Activated naive CD4-positive, alpha-beta T cell treated with anti-CD3 and anti-CD28 coated beads, Interleukin-2, amount 10 ng/mL, durations not matched to agents 7 days and 5 days (primary cell): ENCODE measurements around the gene MLN.
A peak's percentile ranks its signal among the peaks of the same experiment; 100 is the strongest.

Experiments used
- CTCF ChIA-PET: fragments of 350-600 bp; sonication (Branson Sonifier 250); formaldehyde crosslinking; loops from one replicate; lab custom pipeline; 2021; ENCODE audit warnings: antibody characterized with exemption; lab: Charles Lee
- DNase-seq: peaks from one replicate; pipeline ENCODE4 v3.0.0-alpha.2; 2020
- H3K27ac Mint-ChIP-seq: one replicate; pipeline ENCODE4 v1.8.0; 2021; ENCODE audit warnings: mild to moderate bottlenecking, moderate library complexity, mixed read lengths
- H3K27me3 Mint-ChIP-seq: one replicate; pipeline ENCODE4 v1.8.0; 2021; ENCODE audit warnings: mild to moderate bottlenecking, mixed read lengths
- H3K36me3 Mint-ChIP-seq: one replicate; pipeline ENCODE4 v1.8.0; 2021; ENCODE audit warnings: mixed read lengths
- H3K4me1 Mint-ChIP-seq: one replicate; pipeline ENCODE4 v1.8.0; 2021; ENCODE audit warnings: mixed read lengths
- H3K4me3 Mint-ChIP-seq: one replicate; pipeline ENCODE4 v1.8.0; 2021; ENCODE audit warnings: mild to moderate bottlenecking, moderate library complexity, mixed read lengths
- H3K9me3 Mint-ChIP-seq: one replicate; pipeline ENCODE4 v1.8.0; 2021; ENCODE audit warnings: mixed read lengths

MLN gene

DNA sequence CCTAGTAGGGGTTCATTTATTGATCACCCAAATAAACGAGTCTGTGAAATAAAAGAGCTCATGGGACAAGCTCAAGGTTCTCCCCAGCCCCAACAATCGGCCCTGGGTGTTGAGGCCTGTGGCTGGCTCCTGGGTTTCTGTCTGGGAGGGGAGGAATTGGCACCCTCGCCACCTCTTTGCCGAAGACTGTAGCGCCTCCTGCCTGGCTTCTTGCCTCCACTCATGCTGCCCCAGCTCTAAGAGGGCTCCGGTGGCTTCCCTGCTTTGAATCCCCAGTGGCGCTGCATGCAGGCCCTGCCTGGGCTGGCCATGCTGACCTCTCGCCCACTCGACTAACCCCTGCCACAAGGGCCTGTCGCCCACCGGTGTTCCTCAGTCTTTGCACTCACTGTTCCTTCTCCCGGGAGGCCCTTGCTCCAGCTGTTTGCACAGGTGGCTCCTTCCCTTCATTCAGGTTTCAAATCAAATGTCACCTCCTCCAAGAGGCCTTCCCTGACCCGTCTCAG lies 5.4 kb downstream of the MLN start:
- no peaks in the 10 kb centered on the region for H3K9me3 Mint-ChIP-seq
- no peaks in the 10 kb centered on the region for H3K4me1 Mint-ChIP-seq
- CTCF ChIA-PET: interaction anchor here (1.3 to 1.9 kb wide), 2 partner anchors 9 to 31 kb away, joined by 3 to 4 read pairs; no protein-coding TSS in a partner anchor
- no peak for DNase-seq
- H3K27me3 Mint-ChIP-seq: peaks cover 74% of the 10 kb centered on the region
- H3K27ac Mint-ChIP-seq: no peak overlapping the region
- H3K36me3 Mint-ChIP-seq: no peaks in the 10 kb centered on the region
- H3K4me3 Mint-ChIP-seq: no peak overlapping the region

DNA sequence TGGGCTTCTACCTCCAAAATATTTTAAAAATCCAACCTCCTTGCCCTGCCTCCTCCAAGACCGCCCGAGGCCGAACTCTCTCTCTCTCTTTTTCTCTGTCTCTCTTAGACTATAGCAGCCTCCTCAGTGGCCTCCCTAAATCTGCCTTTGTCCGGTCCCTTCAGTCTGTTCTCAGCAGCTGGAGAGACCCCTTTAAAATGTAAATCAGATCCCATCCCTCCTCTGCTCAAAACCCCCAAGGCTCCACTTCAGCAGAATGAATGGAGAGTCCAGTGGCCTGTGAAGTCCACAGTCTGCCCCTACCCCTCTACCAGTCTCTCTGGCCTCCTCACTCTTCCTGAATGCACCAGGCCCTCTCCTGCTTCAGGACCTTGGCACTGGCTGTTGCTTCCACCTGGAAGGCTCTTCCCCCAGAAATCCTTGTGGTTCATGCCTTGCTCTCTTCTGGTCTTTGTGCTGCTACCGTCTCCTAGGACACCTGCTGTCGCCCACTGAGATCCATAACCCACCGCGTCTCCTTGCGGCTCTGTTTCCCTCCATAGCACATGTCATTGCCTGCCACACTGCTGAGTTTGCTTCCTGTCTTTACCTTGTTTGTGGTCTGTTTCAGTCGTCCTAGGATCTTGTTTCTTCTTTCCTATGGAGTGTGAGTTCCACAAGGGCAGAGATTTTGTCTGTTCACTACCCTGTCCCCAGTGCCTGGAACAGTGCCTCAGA lies 6.0 kb downstream of the MLN start:
- no peak for DNase-seq
- Mint-ChIP-seq H3K27me3 (peaks cover 76% of the 10 kb centered on the region), H3K4me1 (no peaks in the 10 kb centered on the region), H3K27ac (no peak overlapping the region), H3K9me3 (no peaks in the 10 kb centered on the region), H3K36me3 (no peaks in the 10 kb centered on the region), H3K4me3 (no peak overlapping the region)
- CTCF ChIA-PET: no interaction called here

GRCh38 chr6:33794910-33795623 lies 8.7 kb downstream of the MLN start:
- no peak overlapping the region for H3K4me3 Mint-ChIP-seq
- peaks cover 2% of the 10 kb centered on the region for H3K4me1 Mint-ChIP-seq
- no peak overlapping the region for H3K27ac Mint-ChIP-seq
- no peaks in the 10 kb centered on the region for H3K9me3 Mint-ChIP-seq
- no peak for DNase-seq
- H3K27me3 Mint-ChIP-seq: peaks cover 71% of the 10 kb centered on the region
- H3K36me3 Mint-ChIP-seq: peaks cover 2% of the 10 kb centered on the region
- CTCF ChIA-PET: no interaction called here

DNA sequence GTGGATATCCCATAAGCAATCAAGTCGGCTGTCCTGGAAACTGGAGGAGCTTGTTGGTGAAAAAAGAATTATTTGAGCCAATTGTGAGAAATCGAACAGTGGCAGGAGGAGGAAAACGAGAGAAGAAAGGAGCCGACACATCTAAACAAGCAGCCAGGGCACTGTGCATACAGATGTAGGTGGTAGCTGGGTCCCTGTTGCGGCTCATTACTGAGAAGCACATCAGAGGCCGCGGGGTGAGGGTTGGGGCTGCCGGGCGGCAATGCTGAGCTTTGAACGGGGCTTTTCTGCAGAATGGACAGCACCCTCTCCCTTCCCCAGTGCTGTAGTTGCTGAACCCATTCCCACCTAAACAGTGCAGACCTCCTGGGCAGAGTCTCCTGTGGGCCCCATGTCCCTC lies 10.8 kb downstream of the MLN start:
- H3K36me3 Mint-ChIP-seq: peaks cover 3% of the 10 kb centered on the region
- no peak overlapping the region for H3K27ac Mint-ChIP-seq
- H3K4me1 Mint-ChIP-seq: peaks cover 12% of the 10 kb centered on the region
- H3K9me3 Mint-ChIP-seq: no peaks in the 10 kb centered on the region
- peaks cover 53% of the 10 kb centered on the region for H3K27me3 Mint-ChIP-seq
- DNase-seq: no peak
- CTCF ChIA-PET: interaction anchor here (1.2 to 2.0 kb wide), 2 partner anchors 20 to 22 kb away, joined by 3 to 8 read pairs; no protein-coding TSS in a partner anchor
- no peak overlapping the region for H3K4me3 Mint-ChIP-seq

- H3K27ac Mint-ChIP-seq: no peak overlapping the region
- no peaks in the 10 kb centered on the region for H3K9me3 Mint-ChIP-seq
- H3K4me1 Mint-ChIP-seq: peaks cover 26% of the 10 kb centered on the region
- peaks cover 9% of the 10 kb centered on the region for H3K36me3 Mint-ChIP-seq
- no peak for DNase-seq
- H3K27me3 Mint-ChIP-seq: peaks cover 39% of the 10 kb centered on the region
- CTCF ChIA-PET: interaction anchor here (2.0 kb wide), 1 partner anchor 20 kb away, joined by 8 read pairs; no protein-coding TSS in a partner anchor
- H3K4me3 Mint-ChIP-seq: no peak overlapping the region
Measured at GRCh38 chr6:33791620-33792019, 12.2 kb downstream of the MLN start.

DNA sequence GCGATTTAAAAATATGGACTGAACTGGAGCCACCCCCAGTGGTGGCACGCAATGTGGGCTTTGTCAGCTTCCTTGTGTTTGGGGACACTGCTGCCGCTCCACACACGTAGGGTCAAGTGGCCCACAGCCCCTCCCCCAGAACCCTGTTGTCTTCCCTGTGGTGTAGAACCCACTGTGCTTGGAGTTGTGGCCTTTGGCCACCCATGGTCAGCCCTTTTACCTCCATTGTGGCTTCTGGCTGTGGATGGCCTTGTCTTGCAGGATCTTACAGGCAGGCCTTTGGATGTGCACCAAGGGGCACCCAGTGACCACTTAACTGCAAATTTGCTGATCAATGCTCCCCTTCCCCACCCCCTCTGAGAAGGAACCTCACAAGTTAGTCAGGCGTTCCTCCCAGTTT lies 12.9 kb downstream of the MLN start:
- Mint-ChIP-seq H3K27me3 (peaks cover 34% of the 10 kb centered on the region), H3K27ac (no peak overlapping the region), H3K36me3 (peaks cover 16% of the 10 kb centered on the region), H3K9me3 (no peaks in the 10 kb centered on the region), H3K4me3 (no peak overlapping the region), H3K4me1 (peaks cover 33% of the 10 kb centered on the region)
- no peak for DNase-seq
- CTCF ChIA-PET: interaction anchor here (2.0 kb wide), 1 partner anchor 19 kb away, joined by 8 read pairs; no protein-coding TSS in a partner anchor

- peaks cover 31% of the 10 kb centered on the region for H3K27me3 Mint-ChIP-seq
- peaks cover 38% of the 10 kb centered on the region for H3K4me1 Mint-ChIP-seq
- peak overlapping the region; percentile 29 for H3K4me3 Mint-ChIP-seq
- H3K27ac Mint-ChIP-seq: no peak overlapping the region
- H3K9me3 Mint-ChIP-seq: no peaks in the 10 kb centered on the region
- CTCF ChIA-PET: no interaction called here
- no peak for DNase-seq
- peaks cover 18% of the 10 kb centered on the region for H3K36me3 Mint-ChIP-seq
Measured at GRCh38 chr6:33790379-33790778, 13.4 kb downstream of the MLN start.

DNA sequence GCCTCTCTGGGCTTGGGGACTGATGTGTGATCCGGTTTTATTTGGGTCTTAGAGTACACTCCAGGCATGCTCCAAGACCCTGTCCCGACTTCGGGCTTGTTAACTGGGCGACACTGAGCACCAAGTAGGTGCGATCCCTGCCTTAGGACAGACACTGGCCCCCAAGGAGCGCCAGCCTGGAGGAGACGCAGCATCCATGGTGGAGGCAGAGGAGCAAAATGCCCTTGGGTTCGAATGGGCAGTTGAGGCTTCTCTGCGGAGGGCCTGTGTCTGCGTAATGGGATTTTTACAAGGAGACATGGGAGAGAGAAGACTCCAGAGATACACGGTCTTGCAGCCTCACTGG lies 14.3 kb downstream of the MLN start:
- peak overlapping the region; percentile 73 for H3K4me3 Mint-ChIP-seq
- H3K27ac Mint-ChIP-seq: no peak overlapping the region
- no peak for DNase-seq
- peaks cover 47% of the 10 kb centered on the region for H3K4me1 Mint-ChIP-seq
- no peaks in the 10 kb centered on the region for H3K9me3 Mint-ChIP-seq
- peaks cover 25% of the 10 kb centered on the region for H3K36me3 Mint-ChIP-seq
- peaks cover 23% of the 10 kb centered on the region for H3K27me3 Mint-ChIP-seq
- CTCF ChIA-PET: no interaction called here

- H3K36me3 Mint-ChIP-seq: peaks cover 30% of the 10 kb centered on the region
- H3K9me3 Mint-ChIP-seq: no peaks in the 10 kb centered on the region
- H3K4me3 Mint-ChIP-seq: peak within 1 kb of the TSS; percentile 87
- peak; percentile 93 for DNase-seq
- peaks cover 49% of the 10 kb centered on the region for H3K4me1 Mint-ChIP-seq
- H3K27ac Mint-ChIP-seq: peak within 1 kb of the TSS; percentile 94
- CTCF ChIA-PET: interaction anchor here (1.2 kb wide), 1 partner anchor 19 kb away, joined by 4 read pairs; no protein-coding TSS in a partner anchor
- H3K27me3 Mint-ChIP-seq: peaks cover 19% of the 10 kb centered on the region
Measured at GRCh38 chr6:33788694-33789549, 14.9 kb downstream of the MLN start, which contains the start of gene LEMD2. LEMD2 (minus strand) TSS chr6:33789130; CDS start chr6:33789116, 14 bp downstream.

DNA sequence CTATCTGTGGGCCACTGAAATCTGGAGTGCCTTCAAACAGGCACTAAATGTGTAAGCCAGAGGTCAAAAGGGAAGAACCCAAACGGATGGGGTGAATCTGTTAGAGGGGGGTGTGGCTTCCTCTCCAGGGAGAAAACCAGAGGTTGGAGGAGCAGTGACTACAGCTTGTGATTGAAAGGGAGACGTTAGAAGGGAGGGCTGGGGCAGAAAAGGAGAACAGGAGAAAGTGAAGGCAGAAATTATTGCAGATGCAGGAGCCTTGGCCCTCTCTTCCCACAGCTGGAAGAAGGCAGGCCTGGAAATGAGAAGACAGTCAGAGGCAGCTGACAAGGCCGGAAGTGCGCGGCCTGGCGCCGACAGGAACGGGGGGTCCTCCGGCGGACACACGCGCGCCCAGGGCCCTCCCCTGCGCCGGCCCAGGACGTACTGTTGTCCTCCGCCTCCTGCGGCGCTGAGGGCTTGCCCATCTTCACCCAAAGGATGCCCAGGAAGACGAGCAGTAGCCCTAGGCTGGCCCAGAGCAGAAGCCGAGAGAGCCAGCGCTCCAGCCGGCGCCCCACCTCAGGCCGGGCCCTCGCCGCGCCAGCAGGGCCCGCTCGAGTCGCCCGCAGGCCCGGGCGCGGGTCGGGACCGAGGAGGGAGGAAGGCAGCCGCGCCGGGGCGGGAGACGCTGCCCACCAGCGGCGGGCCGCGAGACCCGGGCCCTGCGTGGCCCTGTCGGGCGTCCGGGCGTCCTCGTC lies 15.7 kb downstream of the MLN start:
- H3K27ac Mint-ChIP-seq: peak overlapping the region; percentile 94
- CTCF ChIA-PET: interaction anchor here (0.7 to 1.2 kb wide), 4 partner anchors 17 to 162 kb away, joined by 3 to 4 read pairs (median 4); no protein-coding TSS in a partner anchor
- peak overlapping the region; percentile 87 for H3K4me3 Mint-ChIP-seq
- DNase-seq: peak; percentile 74
- peaks cover 38% of the 10 kb centered on the region for H3K36me3 Mint-ChIP-seq
- no peaks in the 10 kb centered on the region for H3K9me3 Mint-ChIP-seq
- peaks cover 51% of the 10 kb centered on the region for H3K4me1 Mint-ChIP-seq
- H3K27me3 Mint-ChIP-seq: peaks cover 11% of the 10 kb centered on the region

- Mint-ChIP-seq H3K27me3 (peaks cover 5% of the 10 kb centered on the region), H3K4me3 (peak overlapping the region; percentile 87), H3K27ac (peak overlapping the region; percentile 94), H3K4me1 (peaks cover 51% of the 10 kb centered on the region), H3K9me3 (no peaks in the 10 kb centered on the region), H3K36me3 (peaks cover 40% of the 10 kb centered on the region)
- no peak for DNase-seq
- CTCF ChIA-PET: interaction anchor here (0.7 to 1.2 kb wide), 4 partner anchors 16 to 162 kb away, joined by 3 to 4 read pairs (median 4); no protein-coding TSS in a partner anchor
Measured at GRCh38 chr6:33787346-33787953, 16.4 kb downstream of the MLN start.

GRCh38 chr6:33786736-33787135 lies 17.1 kb downstream of the MLN start:
- H3K27ac Mint-ChIP-seq: no peak overlapping the region
- peaks cover 45% of the 10 kb centered on the region for H3K36me3 Mint-ChIP-seq
- CTCF ChIA-PET: interaction anchor here (1.2 kb wide), 1 partner anchor 23 kb away, joined by 4 read pairs; no protein-coding TSS in a partner anchor
- peak overlapping the region; percentile 87 for H3K4me3 Mint-ChIP-seq
- DNase-seq: no peak
- peaks cover 1% of the 10 kb centered on the region for H3K27me3 Mint-ChIP-seq
- no peaks in the 10 kb centered on the region for H3K9me3 Mint-ChIP-seq
- peaks cover 51% of the 10 kb centered on the region for H3K4me1 Mint-ChIP-seq

GRCh38 chr6:33785778-33786177 lies 18.0 kb downstream of the MLN start:
- Mint-ChIP-seq H3K36me3 (peaks cover 49% of the 10 kb centered on the region), H3K4me1 (peaks cover 55% of the 10 kb centered on the region)

More at GRCh38 chr6:33785778-33786177, 18.0 kb downstream of the MLN start:
- Mint-ChIP-seq H3K9me3 (no peaks in the 10 kb centered on the region), H3K27me3 (no peaks in the 10 kb centered on the region), H3K27ac (no peak overlapping the region), H3K4me3 (no peak overlapping the region)
- DNase-seq: no peak
- CTCF ChIA-PET: interaction anchor here (1.2 kb wide), 1 partner anchor 22 kb away, joined by 4 read pairs; no protein-coding TSS in a partner anchor
